GM06990 (cell line): ENCODE measurements around the gene SOD1.

Source experiments
- DNase-seq: peaks from one replicate; pipeline ENCODE4 v3.0.0-alpha.2; 2011; ENCODE audit not compliant: insufficient read length; ENCODE audit errors: extremely low read depth
- H3K27me3 ChIP-seq: replicated peaks from 2 replicates; pipeline ENCODE4 v1.6.0; 2011; ENCODE audit warnings: low read length; ENCODE audit not compliant: control insufficient read depth, insufficient read depth
- H3K36me3 ChIP-seq: 2 replicates; pipeline ENCODE4 v1.5.1; 2011; ENCODE audit warnings: low read length; ENCODE audit not compliant: control insufficient read depth, insufficient read depth
- H3K4me3 ChIP-seq: replicated peaks from 2 replicates; pipeline ENCODE4 v1.5.1; 2011; ENCODE audit warnings: low read depth, mild to moderate bottlenecking, control low read depth, low read length
- TF ChIP-seq, protein P1 (sequence below): IDR thresholded peaks from 2 replicates; pipeline ENCODE4 v1.5.1; 2011; ENCODE audit warnings: low read length, control low read depth, mild to moderate bottlenecking, inconsistent platforms; ENCODE audit not compliant: insufficient read depth, poor library complexity, severe bottlenecking

Gene SOD1

GRCh38 chr21:31671146-31671716 is 11.7 kb downstream of the SOD1 start:
- H3K4me3 ChIP-seq = no peak overlapping the region
- TF ChIP-seq, protein P1, sequence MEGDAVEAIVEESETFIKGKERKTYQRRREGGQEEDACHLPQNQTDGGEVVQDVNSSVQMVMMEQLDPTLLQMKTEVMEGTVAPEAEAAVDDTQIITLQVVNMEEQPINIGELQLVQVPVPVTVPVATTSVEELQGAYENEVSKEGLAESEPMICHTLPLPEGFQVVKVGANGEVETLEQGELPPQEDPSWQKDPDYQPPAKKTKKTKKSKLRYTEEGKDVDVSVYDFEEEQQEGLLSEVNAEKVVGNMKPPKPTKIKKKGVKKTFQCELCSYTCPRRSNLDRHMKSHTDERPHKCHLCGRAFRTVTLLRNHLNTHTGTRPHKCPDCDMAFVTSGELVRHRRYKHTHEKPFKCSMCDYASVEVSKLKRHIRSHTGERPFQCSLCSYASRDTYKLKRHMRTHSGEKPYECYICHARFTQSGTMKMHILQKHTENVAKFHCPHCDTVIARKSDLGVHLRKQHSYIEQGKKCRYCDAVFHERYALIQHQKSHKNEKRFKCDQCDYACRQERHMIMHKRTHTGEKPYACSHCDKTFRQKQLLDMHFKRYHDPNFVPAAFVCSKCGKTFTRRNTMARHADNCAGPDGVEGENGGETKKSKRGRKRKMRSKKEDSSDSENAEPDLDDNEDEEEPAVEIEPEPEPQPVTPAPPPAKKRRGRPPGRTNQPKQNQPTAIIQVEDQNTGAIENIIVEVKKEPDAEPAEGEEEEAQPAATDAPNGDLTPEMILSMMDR = no peak
- peaks cover 9% of the 10 kb centered on the region for H3K36me3 ChIP-seq
- no peak for DNase-seq
- no peaks in the 10 kb centered on the region for H3K27me3 ChIP-seq

GRCh38 chr21:31671931-31672330 is 12.4 kb downstream of the SOD1 start:
- no peak for DNase-seq
- H3K4me3 ChIP-seq = no peak overlapping the region
- no peaks in the 10 kb centered on the region for H3K27me3 ChIP-seq
- H3K36me3 ChIP-seq = peaks cover 9% of the 10 kb centered on the region
- TF ChIP-seq, protein P1 = no peak

DNA sequence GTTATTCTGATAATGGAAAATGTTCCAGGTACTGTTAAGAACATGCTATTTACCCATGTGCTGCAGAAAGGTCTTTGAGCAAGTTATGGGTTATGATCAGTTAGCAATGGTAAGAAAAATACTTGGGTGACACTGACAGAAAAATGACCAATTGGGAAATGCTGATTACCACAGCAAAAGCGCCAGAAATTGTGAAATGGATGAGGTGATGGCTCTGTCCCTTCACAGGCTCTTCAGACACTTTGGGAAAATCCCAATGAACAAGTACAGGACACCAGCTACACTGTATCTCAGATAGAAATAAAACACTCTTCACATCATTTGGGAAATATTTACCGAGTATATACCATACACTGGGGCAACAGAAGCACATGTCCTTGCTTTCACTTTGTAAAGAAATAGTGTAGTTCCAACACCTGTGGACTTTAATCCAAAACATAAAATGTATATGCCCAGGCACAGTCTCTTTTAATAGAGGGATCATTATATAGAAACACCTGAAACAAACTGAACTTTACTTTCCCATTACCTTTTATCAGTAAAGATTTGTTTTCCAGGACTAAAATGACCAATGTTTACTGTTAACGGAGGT is 13.9 kb downstream of the SOD1 start:
- TF ChIP-seq, protein P1 = no peak
- H3K4me3 ChIP-seq = no peak overlapping the region
- DNase-seq = no peak
- peaks cover 8% of the 10 kb centered on the region for H3K36me3 ChIP-seq
- no peaks in the 10 kb centered on the region for H3K27me3 ChIP-seq

GRCh38 chr21:31675318-31675717 is 15.8 kb downstream of the SOD1 start:
- Histone ChIP-seq H3K27me3 (no peaks in the 10 kb centered on the region), H3K36me3 (peaks cover 8% of the 10 kb centered on the region; the same call in 1 of the 2 replicates), H3K4me3 (no peak overlapping the region)
- TF ChIP-seq, protein P1 = no peak
- DNase-seq = no peak

GRCh38 chr21:31675960-31676359 is 16.5 kb downstream of the SOD1 start:
- Histone ChIP-seq H3K4me3 (no peak overlapping the region), H3K36me3 (peaks cover 8% of the 10 kb centered on the region; the same call in 1 of the 2 replicates), H3K27me3 (no peaks in the 10 kb centered on the region)
- DNase-seq = no peak
- TF ChIP-seq, protein P1 = no peak
